Astrocyte (in vitro differentiated cells and primary cell): Measurements from ENCODE around the gene FAM170B. TPM values are rescaled to one million over a fixed set of nuclear protein-coding genes. Genes with fewer than 3 reads are reported as not detected.

Source experiments
- DNase-seq: peaks from one replicate; pipeline ENCODE4 v3.0.0-alpha.2; 2010; ENCODE audit warnings: low read depth
- FAIRE-seq: peaks from 2 replicates; lab custom pipeline; 2011; peaks lifted over from hg19 to GRCh38; lab: Jason Lieb, UNC
- H2AFZ ChIP-seq: 2 replicates; pipeline ENCODE4 v1.6.0; 2012; ENCODE audit warnings: low read depth, low read length, inconsistent platforms
- H3K27ac ChIP-seq: 2 replicates; pipeline ENCODE4 v1.5.1; 2011; ENCODE audit warnings: low read depth, low read length, inconsistent platforms
- H3K27me3 ChIP-seq: 2 replicates; pipeline ENCODE4 v1.6.0; 2011; ENCODE audit warnings: low read length, inconsistent platforms; ENCODE audit not compliant: insufficient read depth
- H3K36me3 ChIP-seq: 2 replicates; pipeline ENCODE4 v1.5.1; 2011; ENCODE audit warnings: low read length, inconsistent platforms; ENCODE audit not compliant: insufficient read depth
- H3K4me1 ChIP-seq: 2 replicates; pipeline ENCODE4 v1.5.1; 2011; ENCODE audit warnings: low read length, inconsistent platforms; ENCODE audit not compliant: insufficient read depth
- H3K4me2 ChIP-seq: 2 replicates; pipeline ENCODE4 v1.6.0; 2012; ENCODE audit warnings: low read length, inconsistent platforms
- H3K4me3 ChIP-seq: 2 replicates; pipeline ENCODE4 v1.5.1; 2011; ENCODE audit warnings: low read depth, mild to moderate bottlenecking, low read length, inconsistent platforms; ENCODE audit not compliant: insufficient read depth
- H3K79me2 ChIP-seq: 2 replicates; pipeline ENCODE4 v1.6.0; 2012; ENCODE audit warnings: mild to moderate bottlenecking, low read length, inconsistent platforms; ENCODE audit not compliant: insufficient read depth
- H3K9ac ChIP-seq: 2 replicates; pipeline ENCODE4 v1.6.0; 2012; ENCODE audit warnings: mild to moderate bottlenecking, low read length, inconsistent platforms
- H3K9me3 ChIP-seq: 2 replicates; pipeline ENCODE4 v1.5.1; 2012; ENCODE audit warnings: low read depth, mild to moderate bottlenecking, low read length, inconsistent platforms; ENCODE audit not compliant: insufficient read depth
- H4K20me1 ChIP-seq: 2 replicates; pipeline ENCODE4 v1.6.0; 2012; ENCODE audit warnings: low read length, inconsistent platforms; ENCODE audit not compliant: insufficient read depth
- H3K27ac Mint-ChIP-seq: one replicate; pipeline ENCODE4 v1.8.0; 2021; ENCODE audit warnings: mild to moderate bottlenecking, mixed read lengths; ENCODE audit not compliant: unreplicated experiment
- H3K27me3 Mint-ChIP-seq: one replicate; pipeline ENCODE4 v1.8.0; 2021; ENCODE audit warnings: low read depth, mixed read lengths; ENCODE audit not compliant: unreplicated experiment
- H3K36me3 Mint-ChIP-seq: one replicate; pipeline ENCODE4 v1.8.0; 2021; ENCODE audit warnings: low read depth, mixed read lengths; ENCODE audit not compliant: unreplicated experiment
- H3K4me1 Mint-ChIP-seq: one replicate; pipeline ENCODE4 v1.8.0; 2021; ENCODE audit warnings: low read depth, mixed read lengths; ENCODE audit not compliant: unreplicated experiment
- H3K4me3 Mint-ChIP-seq: one replicate; pipeline ENCODE4 v1.8.0; 2021; ENCODE audit warnings: mild to moderate bottlenecking, moderate library complexity, mixed read lengths; ENCODE audit not compliant: unreplicated experiment
- H3K9me3 Mint-ChIP-seq: one replicate; pipeline ENCODE4 v1.8.0; 2021; ENCODE audit warnings: mild to moderate bottlenecking, mixed read lengths; ENCODE audit not compliant: unreplicated experiment
- EZH2 ChIP-seq: IDR thresholded peaks from 2 replicates; pipeline ENCODE4 v1.6.1; 2012; ENCODE audit warnings: mild to moderate bottlenecking, low read length, inconsistent platforms; ENCODE audit not compliant: insufficient read depth
- total RNA-seq: library from RNA; stranded (reverse); gene quantifications from 2 replicates; pipeline ENCODE4 v1.2.1, GENCODE V29; 2021
- TF ChIP-seq, protein P1 (sequence below): IDR thresholded peaks from 2 replicates; pipeline ENCODE4 v1.5.1; 2011; ENCODE audit warnings: low read depth, mild to moderate bottlenecking, inconsistent platforms, low read length, moderate library complexity; ENCODE audit not compliant: insufficient read depth

The FAM170B gene
- total RNA-seq, 1 donor from 2014 or later, result not detected

DNA sequence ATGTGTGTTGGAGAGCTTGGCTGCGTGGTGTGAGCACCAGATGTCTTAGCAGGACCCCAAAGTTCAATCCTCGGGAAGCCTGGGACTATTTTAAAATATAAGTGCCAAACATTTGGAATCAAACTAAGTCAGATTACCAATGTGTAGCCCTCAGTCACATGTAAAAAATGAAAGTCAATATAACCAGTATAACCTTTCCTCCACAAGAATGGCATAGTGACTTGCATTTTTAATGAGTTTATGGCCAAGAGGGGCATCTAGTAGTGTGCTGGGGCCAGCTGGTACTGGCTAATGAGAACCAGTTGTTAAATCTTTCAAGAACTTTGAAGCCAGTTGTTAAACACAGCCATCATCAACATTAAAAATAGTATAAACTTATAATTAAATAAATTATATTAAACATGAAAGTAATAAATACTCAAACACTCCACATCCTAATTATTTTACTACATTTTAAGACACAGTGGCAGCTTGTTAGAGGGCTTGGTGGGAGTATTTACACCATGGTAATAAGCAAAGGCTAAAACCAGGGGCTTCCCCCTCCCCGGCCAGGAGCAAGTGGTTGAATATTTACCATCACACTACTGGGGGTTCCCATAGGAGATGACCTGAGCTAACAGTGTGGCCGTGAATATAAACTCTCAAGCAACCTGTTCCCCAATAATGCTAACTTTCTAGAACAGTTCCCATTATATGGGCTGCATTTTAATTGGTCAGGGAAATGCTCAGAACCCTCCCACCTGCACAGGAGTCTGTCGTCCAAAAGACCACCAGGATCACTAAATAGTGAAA lies 7.9 kb upstream of the FAM170B start:
- Histone ChIP-seq H3K36me3 (no peaks in the 10 kb centered on the region), H3K27me3 (no peaks in the 10 kb centered on the region), H3K79me2 (no peaks in the 10 kb centered on the region), H3K4me3 (no peak overlapping the region), H2AFZ (no peak overlapping the region), H3K4me1 (peaks cover 34% of the 10 kb centered on the region), H3K4me2 (no peak overlapping the region), H3K9me3 (peaks cover 2% of the 10 kb centered on the region), H4K20me1 (no peaks in the 10 kb centered on the region), H3K9ac (no peak overlapping the region), H3K27ac (no peak overlapping the region)
- DNase-seq (no peak), FAIRE-seq (no peak)
- Mint-ChIP-seq H3K9me3 (peaks cover 2% of the 10 kb centered on the region), H3K36me3 (no peaks in the 10 kb centered on the region), H3K4me1 (peaks cover 20% of the 10 kb centered on the region), H3K27ac (no peak overlapping the region), H3K27me3 (peaks cover 18% of the 10 kb centered on the region), H3K4me3 (no peak overlapping the region)
- TF ChIP-seq EZH2, result no peak

DNA sequence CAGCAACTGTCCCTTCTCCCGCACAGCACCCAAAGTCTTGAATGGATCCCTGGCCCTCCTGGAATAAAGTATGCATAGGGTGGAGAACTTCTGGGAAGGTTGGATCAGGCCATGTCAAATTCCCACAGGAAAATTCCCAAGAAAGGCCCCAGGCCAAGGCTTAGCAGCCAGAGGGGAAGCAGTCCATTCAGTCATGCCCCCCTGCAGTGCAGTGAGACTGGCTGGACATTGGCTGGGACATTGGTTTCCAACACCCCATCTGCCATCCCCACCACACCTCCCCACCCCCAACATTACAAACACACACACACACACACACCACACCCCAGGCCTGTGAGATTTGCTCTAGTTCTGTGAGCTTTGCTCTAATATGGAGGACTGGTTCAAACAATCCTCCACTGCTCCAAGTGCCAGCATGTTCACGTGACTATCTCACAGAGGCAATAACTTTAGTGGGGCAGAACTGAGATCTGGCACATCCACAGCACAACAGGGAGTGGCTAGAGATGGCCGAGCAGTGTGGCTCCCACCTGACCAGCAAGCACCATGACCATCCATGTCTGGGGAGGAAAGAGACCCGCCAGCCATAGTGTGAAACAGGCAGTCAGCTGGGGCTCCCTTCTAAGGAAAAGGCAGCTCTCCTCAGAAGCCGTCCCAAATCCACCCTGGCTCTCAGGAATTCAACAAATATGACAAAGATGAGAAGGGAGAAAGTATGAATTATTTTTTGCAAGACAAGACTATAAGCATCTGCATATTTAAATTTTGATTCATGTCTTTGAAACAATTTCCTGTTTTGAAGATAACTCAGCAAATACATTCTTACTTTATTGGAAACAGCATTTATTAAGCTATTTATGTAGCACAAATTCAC lies 6.7 kb upstream of the FAM170B start:
- peak overlapping the region; percentile 78 for H3K4me2 ChIP-seq

DNA sequence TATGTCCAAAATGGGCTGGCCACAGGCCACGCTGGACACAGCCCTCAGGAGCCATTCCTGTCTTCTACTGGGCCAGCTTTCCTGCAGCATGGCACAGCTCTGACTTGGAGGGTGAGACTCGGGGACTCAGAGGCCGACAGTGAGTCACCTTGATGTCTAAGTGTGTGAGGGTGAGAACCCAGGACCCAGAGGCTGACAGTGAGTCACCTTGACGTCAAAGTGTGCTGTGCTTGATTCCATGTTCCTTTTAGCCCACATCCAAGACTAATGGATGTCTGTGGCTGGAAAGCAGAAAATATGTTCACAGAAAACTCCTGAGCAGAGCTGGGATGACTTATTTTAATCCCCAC lies 6.0 kb upstream of the FAM170B start:
- no peak for TF ChIP-seq EZH2
- TF ChIP-seq, protein P1, sequence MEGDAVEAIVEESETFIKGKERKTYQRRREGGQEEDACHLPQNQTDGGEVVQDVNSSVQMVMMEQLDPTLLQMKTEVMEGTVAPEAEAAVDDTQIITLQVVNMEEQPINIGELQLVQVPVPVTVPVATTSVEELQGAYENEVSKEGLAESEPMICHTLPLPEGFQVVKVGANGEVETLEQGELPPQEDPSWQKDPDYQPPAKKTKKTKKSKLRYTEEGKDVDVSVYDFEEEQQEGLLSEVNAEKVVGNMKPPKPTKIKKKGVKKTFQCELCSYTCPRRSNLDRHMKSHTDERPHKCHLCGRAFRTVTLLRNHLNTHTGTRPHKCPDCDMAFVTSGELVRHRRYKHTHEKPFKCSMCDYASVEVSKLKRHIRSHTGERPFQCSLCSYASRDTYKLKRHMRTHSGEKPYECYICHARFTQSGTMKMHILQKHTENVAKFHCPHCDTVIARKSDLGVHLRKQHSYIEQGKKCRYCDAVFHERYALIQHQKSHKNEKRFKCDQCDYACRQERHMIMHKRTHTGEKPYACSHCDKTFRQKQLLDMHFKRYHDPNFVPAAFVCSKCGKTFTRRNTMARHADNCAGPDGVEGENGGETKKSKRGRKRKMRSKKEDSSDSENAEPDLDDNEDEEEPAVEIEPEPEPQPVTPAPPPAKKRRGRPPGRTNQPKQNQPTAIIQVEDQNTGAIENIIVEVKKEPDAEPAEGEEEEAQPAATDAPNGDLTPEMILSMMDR, result no peak
- Histone ChIP-seq H3K36me3 (no peaks in the 10 kb centered on the region), H3K9me3 (no peaks in the 10 kb centered on the region), H3K27ac (peak overlapping the region; percentile 98), H3K4me2 (peak overlapping the region; percentile 78), H3K79me2 (no peaks in the 10 kb centered on the region), H4K20me1 (no peaks in the 10 kb centered on the region), H3K4me3 (no peak overlapping the region), H3K9ac (peak overlapping the region; percentile 84), H3K4me1 (peaks cover 40% of the 10 kb centered on the region), H3K27me3 (no peaks in the 10 kb centered on the region), H2AFZ (no peak overlapping the region)
- DNase-seq (peak; percentile 96), FAIRE-seq (peak; percentile 69)
- no peaks in the 10 kb centered on the region for H3K9me3 Mint-ChIP-seq
- peaks cover 26% of the 10 kb centered on the region for H3K4me1 Mint-ChIP-seq
- H3K27ac Mint-ChIP-seq, result peak overlapping the region; percentile 79
- H3K36me3 Mint-ChIP-seq, result no peaks in the 10 kb centered on the region
- peaks cover 6% of the 10 kb centered on the region for H3K27me3 Mint-ChIP-seq
- no peak overlapping the region for H3K4me3 Mint-ChIP-seq

More for the DNA sequence above, 6.7 kb upstream of the FAM170B start:
- no peaks in the 10 kb centered on the region for H3K9me3 Mint-ChIP-seq
- H3K79me2 ChIP-seq, result no peaks in the 10 kb centered on the region
- no peaks in the 10 kb centered on the region for H3K9me3 ChIP-seq
- peaks cover 25% of the 10 kb centered on the region for H3K4me1 Mint-ChIP-seq
- peak overlapping the region; percentile 62 for H3K9ac ChIP-seq
- TF ChIP-seq EZH2, result no peak
- TF ChIP-seq, protein P1, result no peak
- H3K4me3 Mint-ChIP-seq, result no peak overlapping the region
- H3K27ac ChIP-seq, result peak overlapping the region; percentile 98
- H3K27me3 ChIP-seq, result no peaks in the 10 kb centered on the region
- DNase-seq (no peak), FAIRE-seq (no peak)
- peaks cover 12% of the 10 kb centered on the region for H3K27me3 Mint-ChIP-seq
- peak overlapping the region; percentile 79 for H3K27ac Mint-ChIP-seq
- no peak overlapping the region for H3K4me3 ChIP-seq
- no peaks in the 10 kb centered on the region for H4K20me1 ChIP-seq
- no peaks in the 10 kb centered on the region for H3K36me3 Mint-ChIP-seq
- H2AFZ ChIP-seq, result peak overlapping the region; percentile 24
- H3K36me3 ChIP-seq, result no peaks in the 10 kb centered on the region
- peaks cover 39% of the 10 kb centered on the region for H3K4me1 ChIP-seq
